Endothelial cell of umbilical vein (primary cell): Measurements from ENCODE around the gene ST3GAL5.

Experiments
- CTCF ChIP-seq, 2 donors: IDR thresholded peaks; 1 replicate in 1 of 2; 2 replicates in 1 of 2; pipeline ENCODE4 v1.5.1; 2011; ENCODE audit warnings: low read length in 2 of 2, mild to moderate bottlenecking in 2 of 2, moderate library complexity in 2 of 2, control low read depth in 1 of 2, inconsistent platforms in 1 of 2, low read depth in 1 of 2; ENCODE audit not compliant: insufficient read depth in 1 of 2; ENCODE audit errors: extremely low read depth in 1 of 2
- JUN ChIP-seq: IDR thresholded peaks from 2 replicates; pipeline ENCODE4 v1.6.1; 2011; ENCODE audit warnings: borderline replicate concordance, low read depth; ENCODE audit not compliant: insufficient read length, insufficient read depth
- MAX ChIP-seq: IDR thresholded peaks from 2 replicates; pipeline ENCODE4 v1.6.1; 2011; ENCODE audit not compliant: insufficient read depth, insufficient read length
- POLR2A ChIP-seq: IDR thresholded peaks from 2 replicates; pipeline ENCODE4 v1.6.1; 2012; ENCODE audit warnings: low read depth, mild to moderate bottlenecking, control low read depth, low read length
- POLR2AphosphoS5 ChIP-seq: IDR thresholded peaks from 2 replicates; pipeline ENCODE4 v1.6.1; 2012; ENCODE audit warnings: low read depth, mild to moderate bottlenecking, control low read depth, low read length, moderate library complexity; ENCODE audit not compliant: insufficient read depth

- TF ChIP-seq CTCF (IDR thresholded peaks at IDR 0.05; ENCODE audit: extremely low read depth in 1 of 2, insufficient read depth in 1 of 2, low read depth in 1 of 2, low read length in 2 of 2) = no peak
- no peak for TF ChIP-seq POLR2AphosphoS5
- no peak for TF ChIP-seq JUN
- TF ChIP-seq MAX = no peak
- no peak for TF ChIP-seq POLR2A
Observed at GRCh38 chr2:85921659-85922058, 32.9 kb upstream of the ST3GAL5 start.
